HG03097 (cell line): ENCODE measurements around the gene RBFOX1.

Experiments
- ATAC-seq: cut with Tn5 transposase; IDR thresholded peaks from one replicate; pipeline ENCODE4 v1.9.1; 2021; ENCODE audit not compliant: unreplicated experiment, low FRiP score

RBFOX1 gene

DNA sequence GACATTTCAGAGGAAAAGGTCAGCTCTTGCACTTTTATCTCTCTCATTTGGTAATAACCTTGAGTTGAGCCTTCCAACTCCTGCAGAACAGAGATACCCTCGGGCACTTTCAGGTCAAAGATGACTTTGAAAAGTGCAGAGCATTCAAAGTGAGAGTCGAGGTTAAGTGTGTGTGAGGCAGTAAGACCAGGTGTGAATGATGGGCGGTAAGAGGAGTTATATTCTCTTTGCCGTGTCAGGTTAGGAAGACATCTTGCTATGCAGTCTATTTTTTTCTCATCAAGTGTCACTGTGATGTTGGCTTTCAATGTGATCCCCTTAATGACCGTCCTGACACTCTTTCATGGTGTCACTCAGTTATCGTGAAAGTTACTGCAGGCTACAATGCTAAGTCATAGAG lies 248.5 kb downstream of the RBFOX1 start:
- no peak for ATAC-seq

DNA sequence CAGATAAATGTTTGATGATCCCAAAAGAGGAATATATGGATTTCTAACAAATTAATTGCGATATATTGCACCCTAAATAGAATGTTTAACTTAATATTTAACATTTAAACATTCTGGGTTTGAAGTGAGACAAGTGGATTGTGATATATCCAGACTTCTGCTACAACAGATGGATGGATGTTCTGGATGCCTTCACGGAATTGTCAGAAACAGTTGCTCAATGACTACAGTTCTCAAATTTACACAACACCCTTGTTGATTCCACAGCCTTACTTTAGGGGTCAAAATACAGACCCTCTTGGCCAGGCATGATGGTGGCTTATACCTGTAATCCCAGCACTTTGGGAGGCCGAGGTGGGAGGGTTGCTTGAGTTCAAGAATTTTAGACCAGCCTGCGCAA lies 250.8 kb downstream of the RBFOX1 start:
- ATAC-seq: no peak

- ATAC-seq: no peak
Observed at GRCh38 chr16:7584561-7584960, 251.9 kb downstream of the RBFOX1 start.

DNA sequence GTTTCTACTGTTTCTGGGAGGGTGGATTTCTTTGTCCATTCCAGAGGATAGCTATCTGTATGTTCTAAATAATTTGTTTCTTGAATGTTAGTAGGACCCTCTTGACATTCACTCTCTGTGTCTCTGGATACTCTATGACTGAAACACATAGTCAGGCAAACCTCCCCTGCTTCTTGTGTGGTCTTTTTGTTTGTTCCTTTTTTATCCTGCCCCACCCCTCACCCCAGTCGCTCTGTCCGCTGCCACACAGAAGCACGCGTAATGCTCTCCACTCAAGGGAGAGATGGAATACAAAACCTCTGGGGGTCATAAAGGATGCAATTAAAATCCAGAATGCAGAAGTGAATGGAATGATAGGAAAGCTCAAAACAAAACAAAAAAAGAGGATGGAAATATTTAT lies 253.1 kb downstream of the RBFOX1 start:
- no peak for ATAC-seq

DNA sequence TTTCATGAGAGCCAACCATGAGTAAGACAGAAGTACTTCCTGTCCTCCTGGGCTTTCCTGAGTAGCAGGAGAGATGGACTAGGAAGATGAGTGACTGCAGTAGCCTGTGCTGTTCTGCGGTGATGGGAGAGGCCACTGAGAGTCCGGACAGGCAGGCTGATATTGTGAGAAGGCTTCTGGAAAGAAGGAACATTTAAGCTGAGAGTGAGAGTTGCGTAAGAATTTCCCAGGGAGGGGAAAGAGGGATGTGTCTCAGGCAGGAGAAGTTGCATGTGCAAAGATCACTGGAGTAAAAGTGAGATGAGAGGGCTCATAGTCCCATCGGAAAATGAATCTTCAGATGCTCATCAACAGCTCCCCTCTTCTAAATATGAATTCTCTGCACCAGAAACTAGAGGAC lies 258.3 kb downstream of the RBFOX1 start:
- ATAC-seq: no peak

- no peak for ATAC-seq
Observed at GRCh38 chr16:7596308-7596707, 263.7 kb downstream of the RBFOX1 start.

- no peak for ATAC-seq
Observed at GRCh38 chr16:7597677-7598076, 265.0 kb downstream of the RBFOX1 start.

DNA sequence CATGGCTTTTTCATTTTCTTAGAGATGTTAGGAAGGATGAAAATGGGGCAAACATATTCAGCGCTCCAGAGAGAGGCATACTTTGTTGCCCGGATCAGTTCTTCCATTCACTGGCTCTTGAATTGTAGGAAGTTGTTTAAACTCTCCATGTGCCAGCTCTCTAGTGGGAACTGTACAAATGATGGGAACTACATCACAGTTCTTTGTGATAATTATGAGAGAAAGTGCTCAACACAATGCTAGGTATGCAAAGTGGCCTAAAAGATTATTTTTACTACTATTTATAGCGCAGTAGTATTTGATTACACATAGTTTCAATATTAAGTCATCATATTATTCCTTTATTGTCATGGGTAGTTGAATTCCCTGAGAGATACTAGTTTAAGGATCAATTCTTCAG lies 268.5 kb downstream of the RBFOX1 start:
- no peak for ATAC-seq

- no peak for ATAC-seq
Observed at GRCh38 chr16:7602291-7602950, 269.8 kb downstream of the RBFOX1 start.

DNA sequence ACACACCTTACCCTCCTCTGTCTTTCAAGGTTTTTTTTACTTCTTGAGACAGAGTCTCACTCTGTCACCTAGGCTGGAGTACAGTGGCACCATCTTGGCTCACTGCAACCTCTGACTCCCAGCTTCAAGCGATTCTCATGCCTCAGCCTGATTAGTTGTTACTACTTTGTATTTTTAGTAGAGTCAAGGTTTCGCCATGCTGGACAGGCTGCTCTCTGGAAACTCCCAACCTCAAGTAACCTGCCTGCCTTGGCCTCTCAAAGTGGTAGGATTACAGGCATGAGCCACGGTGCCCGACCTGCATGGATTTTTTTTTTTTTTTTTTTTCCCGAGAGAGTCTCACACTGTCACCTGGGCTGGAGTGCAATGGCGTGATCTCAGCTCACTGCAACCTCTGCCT lies 273.2 kb downstream of the RBFOX1 start:
- no peak for ATAC-seq

- ATAC-seq: no peak
Observed at GRCh38 chr16:7612671-7613070, 280.0 kb downstream of the RBFOX1 start.

- ATAC-seq: no peak
Observed at GRCh38 chr16:7613518-7613917, 280.9 kb downstream of the RBFOX1 start.

- no peak for ATAC-seq
Observed at GRCh38 chr16:7614021-7614795, 281.6 kb downstream of the RBFOX1 start.

DNA sequence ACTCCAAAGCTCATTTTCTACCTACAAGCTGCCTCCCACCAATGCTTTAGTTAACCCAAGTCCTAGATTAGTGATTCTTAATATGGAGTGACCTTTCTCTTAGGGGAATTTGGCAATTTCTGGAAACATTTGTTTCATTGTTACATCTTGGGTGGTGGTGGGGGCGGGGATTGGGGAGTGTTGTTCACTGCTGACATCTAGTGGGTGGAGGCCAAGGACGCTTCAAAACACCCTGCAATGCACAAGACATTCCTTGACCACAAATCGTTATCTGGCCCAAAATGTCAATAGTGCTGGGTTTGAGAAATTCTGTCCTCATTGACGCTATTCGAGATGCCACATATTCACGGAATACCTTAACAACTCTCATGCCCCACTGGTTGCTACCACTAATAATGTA lies 282.9 kb downstream of the RBFOX1 start:
- ATAC-seq: no peak

GRCh38 chr16:7624871-7625766 lies 292.5 kb downstream of the RBFOX1 start:
- ATAC-seq: no peak

DNA sequence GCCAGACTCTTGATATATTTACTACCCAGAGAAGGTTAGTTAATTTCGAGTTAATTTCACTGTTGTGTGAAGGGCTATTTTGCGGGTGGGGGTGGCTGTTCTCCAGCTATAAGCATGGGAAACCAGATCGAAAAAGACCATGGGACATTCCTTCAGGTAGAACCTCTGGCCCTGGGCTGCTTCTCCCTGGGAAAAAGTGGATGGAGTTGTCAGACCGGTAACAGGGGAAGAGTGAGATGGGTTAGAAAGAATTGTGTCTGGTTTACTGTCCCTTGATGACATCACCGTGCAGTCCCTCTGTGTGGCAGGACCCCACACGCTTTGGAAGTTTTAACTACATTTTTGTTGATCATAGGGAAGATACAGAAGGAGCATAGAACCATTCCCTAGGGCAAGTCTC lies 296.3 kb downstream of the RBFOX1 start:
- ATAC-seq: no peak

- no peak for ATAC-seq
Observed at GRCh38 chr16:7629571-7629970, 296.9 kb downstream of the RBFOX1 start.

GRCh38 chr16:7637446-7637845 lies 304.8 kb downstream of the RBFOX1 start:
- ATAC-seq: no peak

GRCh38 chr16:7638306-7638705 lies 305.7 kb downstream of the RBFOX1 start:
- no peak for ATAC-seq

GRCh38 chr16:7640334-7640733 lies 307.7 kb downstream of the RBFOX1 start:
- no peak for ATAC-seq

- no peak for ATAC-seq
Observed at GRCh38 chr16:7644176-7644575, 311.5 kb downstream of the RBFOX1 start.
